Activated CD4-positive, alpha-beta T cell treated with anti-CD3 and anti-CD28 coated beads, Interleukin-2, amount 10 ng/mL, durations not matched to agents 7 days and 5 days (primary cell): ENCODE data around the gene FHIT. TPM values are rescaled to one million over a fixed set of nuclear protein-coding genes. Genes with fewer than 3 reads are reported as not detected.
"Not testable (repeated sequence)": the region's sequence is repeated elsewhere in the genome, so short reads cannot be mapped to it uniquely, and the experiment has no call there.

Source experiments
- CTCF ChIA-PET: fragments of 350-600 bp; sonication (Branson Sonifier 250); formaldehyde crosslinking; loops from one replicate; lab custom pipeline; 2021; ENCODE audit warnings: antibody characterized with exemption; lab: Charles Lee
- POLR2A ChIA-PET: fragments of 350-600 bp; sonication (Branson Sonifier 250); formaldehyde crosslinking; loops from one replicate; lab custom pipeline; 2021; ENCODE audit warnings: antibody characterized with exemption; lab: Charles Lee
- DNase-seq: peaks from one replicate; pipeline ENCODE4 v3.0.0-alpha.2; 2020
- H3K27ac Mint-ChIP-seq: one replicate; pipeline ENCODE4 v1.8.0; 2021; ENCODE audit warnings: mild to moderate bottlenecking, moderate library complexity, mixed read lengths
- H3K27me3 Mint-ChIP-seq: one replicate; pipeline ENCODE4 v1.8.0; 2021; ENCODE audit warnings: mixed read lengths
- H3K36me3 Mint-ChIP-seq: one replicate; pipeline ENCODE4 v1.8.0; 2021; ENCODE audit warnings: low read depth, mixed read lengths
- H3K4me1 Mint-ChIP-seq: one replicate; pipeline ENCODE4 v1.8.0; 2021; ENCODE audit warnings: mixed read lengths
- H3K4me3 Mint-ChIP-seq: one replicate; pipeline ENCODE4 v1.8.0; 2021; ENCODE audit warnings: mild to moderate bottlenecking, moderate library complexity, mixed read lengths
- H3K9me3 Mint-ChIP-seq: one replicate; pipeline ENCODE4 v1.8.0; 2021; ENCODE audit warnings: mixed read lengths
- total RNA-seq, 2 experiments: library from RNA; stranded (reverse); gene quantifications; one replicate each; pipeline ENCODE4 v1.2.3, GENCODE V29; 2021

Gene FHIT
- total RNA-seq, 2 experiments from 2014 or later, result 39.4 to 41.2 TPM

- Mint-ChIP-seq H3K36me3 (no peaks in the 10 kb centered on the region), H3K27ac (no peak overlapping the region), H3K27me3 (no peaks in the 10 kb centered on the region), H3K4me1 (no peaks in the 10 kb centered on the region), H3K4me3 (no peak overlapping the region), H3K9me3 (peaks cover 7% of the 10 kb centered on the region)
- ChIA-PET POLR2A (interaction anchor here (0.6 kb wide), 1 partner anchor 394 kb away, joined by 3 read pairs; no protein-coding TSS in a partner anchor), CTCF (no interaction called here)
- DNase-seq, result no peak
Observed at GRCh38 chr3:61015859-61016258, 235.4 kb downstream of the FHIT start.

GRCh38 chr3:61015408-61015807 is 235.8 kb downstream of the FHIT start:
- Mint-ChIP-seq H3K27ac (no peak overlapping the region), H3K4me3 (no peak overlapping the region), H3K9me3 (peaks cover 3% of the 10 kb centered on the region), H3K4me1 (no peaks in the 10 kb centered on the region), H3K27me3 (no peaks in the 10 kb centered on the region), H3K36me3 (no peaks in the 10 kb centered on the region)
- ChIA-PET CTCF (no interaction called here), POLR2A (no interaction called here)
- no peak for DNase-seq

GRCh38 chr3:61008998-61009380 is 242.3 kb downstream of the FHIT start:
- H3K4me3 Mint-ChIP-seq, result no peak overlapping the region
- ChIA-PET CTCF (no interaction called here), POLR2A (interaction anchor here (0.7 kb wide), 1 partner anchor 1657 kb away, joined by 4 read pairs; no protein-coding TSS in a partner anchor)
- H3K36me3 Mint-ChIP-seq, result no peaks in the 10 kb centered on the region
- H3K9me3 Mint-ChIP-seq, result peaks cover 4% of the 10 kb centered on the region
- no peaks in the 10 kb centered on the region for H3K4me1 Mint-ChIP-seq
- no peak for DNase-seq
- no peaks in the 10 kb centered on the region for H3K27me3 Mint-ChIP-seq
- no peak overlapping the region for H3K27ac Mint-ChIP-seq

GRCh38 chr3:61008153-61008997 is 242.9 kb downstream of the FHIT start:
- Mint-ChIP-seq H3K4me3 (no peak overlapping the region), H3K27me3 (no peaks in the 10 kb centered on the region), H3K4me1 (no peaks in the 10 kb centered on the region), H3K36me3 (no peaks in the 10 kb centered on the region), H3K9me3 (peaks cover 4% of the 10 kb centered on the region), H3K27ac (no peak overlapping the region)
- no peak for DNase-seq
- ChIA-PET POLR2A (interaction anchor here (0.7 kb wide), 1 partner anchor 1656 kb away, joined by 4 read pairs; no protein-coding TSS in a partner anchor), CTCF (no interaction called here)

- ChIA-PET POLR2A (no interaction called here), CTCF (no interaction called here)
- Mint-ChIP-seq H3K27ac (no peak overlapping the region), H3K4me3 (no peak overlapping the region), H3K27me3 (no peaks in the 10 kb centered on the region), H3K9me3 (peaks cover 4% of the 10 kb centered on the region), H3K4me1 (no peaks in the 10 kb centered on the region), H3K36me3 (no peaks in the 10 kb centered on the region)
- no peak for DNase-seq
Observed at GRCh38 chr3:61005591-61005990, 245.7 kb downstream of the FHIT start.

- POLR2A ChIA-PET, result no interaction called here
- H3K27ac Mint-ChIP-seq, result no peak overlapping the region
Observed at GRCh38 chr3:60998858-60999257, 252.4 kb downstream of the FHIT start.

GRCh38 chr3:60992395-60992794 is 258.9 kb downstream of the FHIT start:
- Mint-ChIP-seq H3K4me1 (no peaks in the 10 kb centered on the region), H3K36me3 (no peaks in the 10 kb centered on the region), H3K4me3 (no peak overlapping the region), H3K27ac (no peak overlapping the region), H3K27me3 (no peaks in the 10 kb centered on the region), H3K9me3 (no peaks in the 10 kb centered on the region)
- ChIA-PET CTCF (interaction anchor here (1.2 to 1.9 kb wide), 2 partner anchors 10 to 34 kb away, joined by 3 to 5 read pairs; no protein-coding TSS in a partner anchor), POLR2A (no interaction called here)
- no peak for DNase-seq

More at GRCh38 chr3:60998858-60999257, 252.4 kb downstream of the FHIT start:
- Mint-ChIP-seq H3K27me3 (no peaks in the 10 kb centered on the region), H3K4me1 (no peaks in the 10 kb centered on the region), H3K9me3 (no peaks in the 10 kb centered on the region), H3K4me3 (no peak overlapping the region), H3K36me3 (no peaks in the 10 kb centered on the region)
- CTCF ChIA-PET, result no interaction called here
- no peak for DNase-seq

- no peak overlapping the region for H3K4me3 Mint-ChIP-seq
- H3K36me3 Mint-ChIP-seq, result no peaks in the 10 kb centered on the region
- H3K9me3 Mint-ChIP-seq, result peaks cover 3% of the 10 kb centered on the region
- H3K27ac Mint-ChIP-seq, result no peak overlapping the region
- no peaks in the 10 kb centered on the region for H3K4me1 Mint-ChIP-seq
- DNase-seq, result no peak
- H3K27me3 Mint-ChIP-seq, result no peaks in the 10 kb centered on the region
- POLR2A ChIA-PET, result no interaction called here
- CTCF ChIA-PET, result no interaction called here
Observed at GRCh38 chr3:60990442-60990730, 260.9 kb downstream of the FHIT start.

GRCh38 chr3:60989626-60990441 is 261.4 kb downstream of the FHIT start:
- no peaks in the 10 kb centered on the region for H3K36me3 Mint-ChIP-seq

GRCh38 chr3:60987191-60987590 is 264.1 kb downstream of the FHIT start:
- H3K27ac Mint-ChIP-seq, CTCF ChIA-PET, H3K4me1 Mint-ChIP-seq, H3K36me3 Mint-ChIP-seq, DNase-seq, H3K4me3 Mint-ChIP-seq, POLR2A ChIA-PET, H3K9me3 Mint-ChIP-seq, H3K27me3 Mint-ChIP-seq: not testable (repeated sequence)

More at GRCh38 chr3:60989626-60990441, 261.4 kb downstream of the FHIT start:
- POLR2A ChIA-PET, result no interaction called here
- CTCF ChIA-PET, result no interaction called here
- no peak overlapping the region for H3K27ac Mint-ChIP-seq
- H3K9me3 Mint-ChIP-seq, result peaks cover 3% of the 10 kb centered on the region
- no peaks in the 10 kb centered on the region for H3K4me1 Mint-ChIP-seq
- no peak overlapping the region for H3K4me3 Mint-ChIP-seq
- no peak for DNase-seq
- no peaks in the 10 kb centered on the region for H3K27me3 Mint-ChIP-seq

GRCh38 chr3:60986552-60986951 is 264.7 kb downstream of the FHIT start:
- POLR2A ChIA-PET, result no interaction called here
- DNase-seq, result no peak
- Mint-ChIP-seq H3K27ac (no peak overlapping the region), H3K36me3 (no peaks in the 10 kb centered on the region), H3K27me3 (no peaks in the 10 kb centered on the region), H3K9me3 (peaks cover 5% of the 10 kb centered on the region), H3K4me3 (no peak overlapping the region), H3K4me1 (no peaks in the 10 kb centered on the region)
- CTCF ChIA-PET, result no interaction called here

GRCh38 chr3:60983906-60984305 is 267.3 kb downstream of the FHIT start:
- Mint-ChIP-seq H3K36me3 (no peaks in the 10 kb centered on the region), H3K4me3 (no peak overlapping the region), H3K27me3 (no peaks in the 10 kb centered on the region), H3K4me1 (no peaks in the 10 kb centered on the region), H3K27ac (no peak overlapping the region), H3K9me3 (peaks cover 5% of the 10 kb centered on the region)
- DNase-seq, result no peak
- ChIA-PET POLR2A (no interaction called here), CTCF (no interaction called here)

- H3K27me3 Mint-ChIP-seq, result no peaks in the 10 kb centered on the region
- CTCF ChIA-PET, result no interaction called here
- POLR2A ChIA-PET, result no interaction called here
- peaks cover 3% of the 10 kb centered on the region for H3K9me3 Mint-ChIP-seq
- no peaks in the 10 kb centered on the region for H3K4me1 Mint-ChIP-seq
- no peak overlapping the region for H3K27ac Mint-ChIP-seq
- no peaks in the 10 kb centered on the region for H3K36me3 Mint-ChIP-seq
- H3K4me3 Mint-ChIP-seq, result no peak overlapping the region
- no peak for DNase-seq
Observed at GRCh38 chr3:60980342-60980692, 270.9 kb downstream of the FHIT start.
